Smooth muscle cell (in vitro differentiated cells): Measurements from ENCODE around the gene ZNF107. TPM values are rescaled to one million over a fixed set of nuclear protein-coding genes. Genes with fewer than 3 reads are reported as not detected.
"Not testable (repeated sequence)": the region's sequence is repeated elsewhere in the genome, so short reads cannot be mapped to it uniquely, and the experiment has no call there.

Experiments used
- DNase-seq: peaks from one replicate; lab custom pipeline; 2025; ENCODE audit not compliant: unreplicated experiment; lab: John Stamatoyannopoulos, UW
- H2AFZ ChIP-seq: fragments of 200-600 bp; sonication (generic); 2 replicates; pipeline ENCODE4 v1.6.0; 2016; ENCODE audit warnings: antibody characterized with exemption, low read depth, mild to moderate bottlenecking
- H3F3A ChIP-seq: fragments of 200-600 bp; sonication (generic); 2 replicates; pipeline ENCODE4 v1.6.0; 2017; ENCODE audit warnings: antibody characterized with exemption, low read depth
- H3K27ac ChIP-seq: fragments of 200-600 bp; sonication (generic); 2 replicates; pipeline ENCODE4 v1.5.1; 2016; ENCODE audit warnings: low read depth, mild to moderate bottlenecking
- H3K27me3 ChIP-seq: fragments of 200-600 bp; sonication (generic); 2 replicates; pipeline ENCODE4 v1.6.1; 2016; ENCODE audit warnings: low read depth, mild to moderate bottlenecking
- H3K36me3 ChIP-seq: fragments of 200-600 bp; sonication (generic); 2 replicates; pipeline ENCODE4 v1.5.1; 2016; ENCODE audit warnings: low read depth
- H3K4me1 ChIP-seq: fragments of 200-600 bp; sonication (generic); 2 replicates; pipeline ENCODE4 v1.5.1; 2016; ENCODE audit warnings: low read depth
- H3K4me2 ChIP-seq: fragments of 200-600 bp; sonication (generic); 2 replicates; pipeline ENCODE4 v1.6.0; 2016; ENCODE audit warnings: mild to moderate bottlenecking
- H3K4me3 ChIP-seq: fragments of 200-600 bp; sonication (generic); 2 replicates; pipeline ENCODE4 v1.5.1; 2016; ENCODE audit warnings: mild to moderate bottlenecking
- H3K79me2 ChIP-seq: fragments of 200-600 bp; sonication (generic); 2 replicates; pipeline ENCODE4 v1.6.0; 2016; ENCODE audit warnings: low read depth, mild to moderate bottlenecking
- H3K9ac ChIP-seq: fragments of 200-600 bp; sonication (generic); 2 replicates; pipeline ENCODE4 v1.6.0; 2016; ENCODE audit warnings: low read depth
- H3K9me3 ChIP-seq: fragments of 200-600 bp; sonication (generic); replicated peaks from 2 replicates; pipeline ENCODE4 v1.5.1; 2016; ENCODE audit warnings: low read depth
- H4K20me1 ChIP-seq: fragments of 200-600 bp; sonication (generic); 2 replicates; pipeline ENCODE4 v1.6.0; 2016; ENCODE audit warnings: low read depth
- CTCF ChIP-seq: fragments of 200-600 bp; sonication (generic); IDR thresholded peaks from 2 replicates; pipeline ENCODE4 v1.5.1; 2017; ENCODE audit warnings: borderline replicate concordance, mild to moderate bottlenecking, antibody characterized with exemption; ENCODE audit not compliant: insufficient read depth, poor library complexity, severe bottlenecking
- WGBS: methylation state at CpG from one replicate; pipeline ENCODE4 v1.1.7; 2016; ENCODE audit warnings: low lambda C conversion rate; 5-methylcytosine and 5-hydroxymethylcytosine counted together
- polyA plus RNA-seq: library from polyadenylated mRNA; unstranded; fragments of >200 nt; fragmentation: Nextera tagmentation; extraction: Ambion mirVana; gene quantifications from 2 replicates; pipeline ENCODE4 v1.2.1, GENCODE V29; 2016
- total RNA-seq: library from RNA; depleted of rRNA; stranded (reverse); fragments of >200 nt; gene quantifications from 2 replicates; pipeline ENCODE4 v1.2.3, GENCODE V29; 2014

Gene ZNF107
- total and polyA plus RNA-seq, 2 experiments from 2014 or later = 0.62 to 2.3 TPM

GRCh38 chr7:64691831-64692230, 25.9 kb downstream of the ZNF107 start:
- no peaks in the 10 kb centered on the region for H3K36me3 ChIP-seq
- no peaks in the 10 kb centered on the region for H3K9me3 ChIP-seq
- no peaks in the 10 kb centered on the region for H3F3A ChIP-seq
- no peak overlapping the region for H3K4me3 ChIP-seq
- no peak overlapping the region for H3K27ac ChIP-seq
- H3K4me1 ChIP-seq = no peaks in the 10 kb centered on the region
- no peak overlapping the region for H3K9ac ChIP-seq
- H4K20me1 ChIP-seq = no peaks in the 10 kb centered on the region
- no peaks in the 10 kb centered on the region for H3K27me3 ChIP-seq
- DNase-seq = no peak
- no peak overlapping the region for H3K4me2 ChIP-seq
- H2AFZ ChIP-seq = no peak overlapping the region
- TF ChIP-seq CTCF = no peak
- H3K79me2 ChIP-seq = no peaks in the 10 kb centered on the region

- H3K4me2 ChIP-seq, H3K79me2 ChIP-seq, H3K9me3 ChIP-seq, H3K9ac ChIP-seq, H3K36me3 ChIP-seq, H3K27me3 ChIP-seq, H2AFZ ChIP-seq, H3K4me1 ChIP-seq, H3F3A ChIP-seq, DNase-seq, H3K4me3 ChIP-seq, H3K27ac ChIP-seq, H4K20me1 ChIP-seq: not testable (repeated sequence)
- 93% methylated on average over 12 of the region's 12 CpGs for WGBS
These were observed 31.9 kb downstream of the ZNF107 start for GRCh38 chr7:64697863-64698262.

GRCh38 chr7:64706625-64707292, 40.8 kb downstream of the ZNF107 start:
- no peak for DNase-seq
- no peaks in the 10 kb centered on the region for H3K79me2 ChIP-seq
- no peak overlapping the region for H3K4me2 ChIP-seq
- no peak overlapping the region for H3K4me3 ChIP-seq
- H3F3A ChIP-seq = no peaks in the 10 kb centered on the region
- H3K4me1 ChIP-seq = no peaks in the 10 kb centered on the region
- H3K9me3 ChIP-seq = peaks cover 40% of the 10 kb centered on the region
- no peak overlapping the region for H2AFZ ChIP-seq
- H3K9ac ChIP-seq = no peak overlapping the region
- no peaks in the 10 kb centered on the region for H3K27me3 ChIP-seq
- TF ChIP-seq CTCF = no peak
- no peaks in the 10 kb centered on the region for H3K36me3 ChIP-seq
- 77% methylated on average over 2 of the region's 2 CpGs for whole genome bisulfite sequencing
- H3K27ac ChIP-seq = no peak overlapping the region
- H4K20me1 ChIP-seq = no peaks in the 10 kb centered on the region

GRCh38 chr7:64717896-64718295, 52.0 kb downstream of the ZNF107 start:
- H3K4me3 ChIP-seq, H3K79me2 ChIP-seq, H3K27ac ChIP-seq, H3K27me3 ChIP-seq, H3K4me2 ChIP-seq, H3K36me3 ChIP-seq, H3K4me1 ChIP-seq, H3F3A ChIP-seq, H3K9me3 ChIP-seq, H4K20me1 ChIP-seq, H3K9ac ChIP-seq, DNase-seq, H2AFZ ChIP-seq: not testable (repeated sequence)
- 85% methylated on average over 10 of the region's 29 CpGs for WGBS
